RWPE1 (cell line): ENCODE measurements around the gene MPPE1.

Experiments
- CTCF ChIA-PET: fragments of 350-600 bp; sonication (Branson Sonifier 250); formaldehyde crosslinking; extraction: SDS; loops from one replicate; lab custom pipeline; 2021; lab: Yijun Ruan, JAX
- POLR2A ChIA-PET: fragments of 400-600 bp; formaldehyde crosslinking; extraction: SDS; loops from one replicate; lab custom pipeline; 2020; ENCODE audit warnings: antibody characterized with exemption; ENCODE audit not compliant: low non-redundant PET; lab: Yijun Ruan, JAX
- DNase-seq: peaks from one replicate; pipeline ENCODE4 v3.0.0; 2012; ENCODE audit warnings: low spot score
- H3K27ac ChIP-seq: fragments of 450-650 bp; 2 replicates; pipeline ENCODE4 v1.5.1; 2017
- CTCF ChIP-seq: fragments of 450-650 bp; conservative IDR thresholded peaks from 2 replicates; pipeline ENCODE4 v1.5.1; 2017; ENCODE audit warnings: low read depth, mild to moderate bottlenecking

Gene MPPE1

GRCh38 chr18:11866329-11866728 is 41.8 kb downstream of the MPPE1 start:
- ChIA-PET CTCF (interaction anchor here (1.0 kb wide), 1 partner anchor 133 kb away, joined by 3 read pairs; no protein-coding TSS in a partner anchor), POLR2A (no interaction called here)
- no peak for TF ChIP-seq CTCF
- no peak overlapping the region for H3K27ac ChIP-seq
- no peak for DNase-seq

DNA sequence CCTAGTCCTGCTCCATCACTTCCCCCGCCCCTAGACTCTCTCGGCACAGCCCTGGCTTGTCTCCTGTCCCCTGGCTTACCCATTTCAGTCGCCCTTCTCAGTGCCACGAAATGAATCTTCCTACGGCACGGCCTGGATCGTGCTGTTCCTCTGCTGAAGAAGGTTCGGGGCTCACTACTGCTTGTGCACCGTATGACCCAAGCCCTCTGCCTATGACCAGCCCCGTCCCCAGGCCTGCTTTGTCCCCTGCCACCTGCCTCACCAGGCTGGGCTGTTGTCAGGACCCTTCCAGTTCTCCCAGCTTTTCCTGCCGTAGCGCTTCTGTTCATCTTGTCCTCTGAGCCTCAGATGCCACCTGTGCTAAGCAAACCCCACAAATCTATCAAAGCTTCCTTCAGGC is 43.0 kb downstream of the MPPE1 start:
- no peak for TF ChIP-seq CTCF
- ChIA-PET POLR2A (interaction anchor here (0.7 kb wide), 1 partner anchor 135 kb away, joined by 9 read pairs; no protein-coding TSS in a partner anchor), CTCF (no interaction called here)
- H3K27ac ChIP-seq = no peak overlapping the region
- no peak for DNase-seq

DNA sequence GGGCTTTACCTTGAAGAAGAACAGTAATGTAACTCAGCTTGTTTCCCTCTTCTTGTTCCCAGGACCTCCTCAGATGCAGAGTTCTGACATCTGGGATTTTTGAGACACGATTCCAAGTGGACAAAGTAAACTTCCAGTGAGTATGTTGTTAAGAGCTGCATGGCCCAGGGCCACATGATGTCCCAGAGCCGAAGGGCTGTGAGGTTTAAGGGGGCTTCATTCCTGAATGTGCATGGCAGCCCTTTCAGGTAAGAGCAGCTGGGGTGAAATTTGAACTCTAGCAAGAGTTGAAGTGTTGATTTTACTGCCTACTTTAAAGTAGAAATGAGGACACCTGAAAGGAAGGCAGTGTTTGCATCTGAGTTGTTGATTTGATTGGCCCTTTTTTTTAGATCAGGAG is 43.6 kb downstream of the MPPE1 start:
- no peak for TF ChIP-seq CTCF
- no peak for DNase-seq
- no peak overlapping the region for H3K27ac ChIP-seq
- ChIA-PET CTCF (no interaction called here), POLR2A (no interaction called here)

DNA sequence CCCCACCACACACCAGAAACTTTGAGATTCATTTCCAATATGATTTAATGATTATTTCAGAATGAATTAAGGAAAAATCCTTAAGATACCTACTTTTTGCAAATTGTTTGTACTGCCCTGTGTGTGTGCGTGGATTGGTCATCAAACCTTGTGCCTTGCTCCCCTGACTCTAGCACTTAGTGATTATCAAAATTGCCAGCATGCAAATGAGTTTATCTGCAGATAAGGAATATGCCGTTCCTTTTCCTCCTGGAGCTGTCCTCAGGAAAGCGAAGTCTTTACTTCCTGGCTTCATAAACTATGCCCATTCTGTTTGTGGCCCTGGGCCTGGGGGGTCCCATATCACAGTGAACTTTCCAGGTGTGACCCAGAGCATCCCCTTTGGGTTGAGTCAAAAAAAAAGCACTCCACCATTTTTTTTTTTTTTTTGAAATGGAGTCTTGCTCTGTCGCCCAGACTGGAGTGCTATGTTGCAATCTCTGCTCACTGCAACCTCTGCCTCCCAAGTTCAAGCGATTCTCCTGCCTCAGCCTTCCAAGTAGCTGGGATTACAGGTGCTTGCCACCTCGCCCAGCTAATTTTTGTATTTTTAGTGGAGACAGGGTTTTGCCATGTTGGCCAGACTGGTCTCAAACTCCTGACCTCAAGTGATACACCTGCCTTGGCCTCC is 45.5 kb downstream of the MPPE1 start:
- peak overlapping the region; percentile 92 for H3K27ac ChIP-seq
- DNase-seq = no peak
- CTCF ChIA-PET = interaction anchor here (0.7 to 1.4 kb wide), 3 partner anchors 8 to 583 kb away, joined by 3 to 5 read pairs (median 3); no protein-coding TSS in a partner anchor
- TF ChIP-seq CTCF = no peak
- POLR2A ChIA-PET = no interaction called here

DNA sequence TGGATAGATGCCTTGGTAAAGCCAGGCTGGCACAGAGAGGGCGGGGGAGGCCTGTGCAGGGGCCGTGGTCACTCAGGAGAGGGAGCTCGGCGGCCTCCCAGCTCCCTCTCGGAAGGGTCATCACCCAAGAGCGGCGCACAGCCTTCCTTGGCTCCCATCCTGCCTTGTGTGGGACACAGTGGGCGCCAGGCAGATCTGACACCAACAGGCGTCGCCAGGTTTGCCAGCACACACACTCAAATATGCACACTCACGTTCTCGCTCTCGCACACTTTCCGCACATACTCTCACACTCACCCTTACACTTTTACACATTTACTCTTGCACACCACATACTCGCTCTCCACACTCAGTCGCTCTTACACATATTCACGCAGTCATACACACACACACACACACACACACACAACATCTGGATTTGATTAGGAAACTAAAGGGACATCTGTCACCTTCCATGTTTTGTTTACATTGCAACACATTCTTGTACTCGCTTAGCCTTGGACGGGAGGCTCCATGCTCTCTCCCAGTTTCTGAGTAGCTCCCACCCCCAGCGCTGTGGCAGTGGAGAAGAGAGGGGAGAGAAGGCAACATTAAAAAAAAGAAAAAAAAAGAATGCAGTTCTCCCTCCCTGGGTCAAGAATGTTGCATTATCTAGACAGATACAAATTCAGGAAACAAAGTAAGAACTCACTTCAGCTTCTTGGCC is 46.4 kb downstream of the MPPE1 start:
- no peak for DNase-seq
- CTCF ChIA-PET = interaction anchor here (0.5 to 1.6 kb wide), 4 partner anchors 9 to 1082 kb away, joined by 3 to 6 read pairs (median 4); no protein-coding TSS in a partner anchor
- H3K27ac ChIP-seq = peak overlapping the region; percentile 92
- POLR2A ChIA-PET = no interaction called here
- TF ChIP-seq CTCF = no peak

- no peak for TF ChIP-seq CTCF
- no peak for DNase-seq
- POLR2A ChIA-PET = no interaction called here
- H3K27ac ChIP-seq = peak overlapping the region; percentile 92
- CTCF ChIA-PET = interaction anchor here (0.5 to 1.6 kb wide), 5 partner anchors 76 to 1081 kb away, joined by 3 to 6 read pairs (median 3); no protein-coding TSS in a partner anchor
These were observed 47.3 kb downstream of the MPPE1 start for GRCh38 chr18:11860594-11861450.
